Right renal pelvis (tissue), 4 donors: ENCODE data around the gene RAD51C. TPM values are rescaled to one million over a fixed set of nuclear protein-coding genes. Genes with fewer than 3 reads are reported as not detected.
"Not testable (repeated sequence)": the region's sequence is repeated elsewhere in the genome, so short reads cannot be mapped to it uniquely, and the experiment has no call there.

ENCODE experiments used
- DNase-seq, 4 donors: peaks; one replicate each; pipeline ENCODE4 v3.0.0-alpha.2; 2013; ENCODE audit warnings: low read depth in 4 of 4, low spot score in 3 of 4, missing footprints in 1 of 4
- polyA plus RNA-seq, 4 donors: library from polyadenylated mRNA; unstranded; fragments of 120-200 nt; gene quantifications; one replicate each; pipeline ENCODE4 v1.2.1, GENCODE V29; 2013; ENCODE audit not compliant: insufficient read length in 4 of 4

The RAD51C gene
- 10 to 100 TPM; 42.2 to 48.3 (median 46.6) TPM for polyA plus RNA-seq

DNA sequence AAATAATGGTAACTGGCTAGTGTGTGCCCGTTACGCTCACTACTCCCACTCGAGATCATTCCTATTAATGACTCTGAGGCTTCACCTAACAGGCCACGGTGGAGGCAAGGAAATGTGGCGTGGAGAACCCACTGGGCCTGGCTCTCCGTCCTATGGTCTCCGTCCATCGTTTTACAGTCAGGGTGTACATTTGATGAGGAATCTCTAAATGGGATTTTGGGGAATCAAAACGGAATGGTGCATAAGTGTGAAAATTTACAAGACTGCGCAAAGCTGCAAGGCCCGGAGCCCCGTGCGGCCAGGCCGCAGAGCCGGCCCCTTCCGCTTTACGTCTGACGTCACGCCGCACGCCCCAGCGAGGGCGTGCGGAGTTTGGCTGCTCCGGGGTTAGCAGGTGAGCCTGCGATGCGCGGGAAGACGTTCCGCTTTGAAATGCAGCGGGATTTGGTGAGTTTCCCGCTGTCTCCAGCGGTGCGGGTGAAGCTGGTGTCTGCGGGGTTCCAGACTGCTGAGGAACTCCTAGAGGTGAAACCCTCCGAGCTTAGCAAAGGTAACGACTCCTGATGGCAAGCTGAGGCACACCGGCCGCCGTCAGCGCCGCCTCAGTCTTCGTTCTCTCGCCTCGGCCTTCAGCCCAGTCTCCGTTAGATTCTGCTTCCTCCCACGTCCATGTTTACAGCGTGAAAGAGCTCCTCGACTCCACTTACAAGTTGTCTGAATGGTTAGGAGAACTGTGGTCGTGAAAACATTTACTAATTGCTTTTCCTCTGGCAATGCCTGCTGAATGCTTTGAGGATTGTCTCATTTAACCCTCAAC, at the start of gene RAD51C:
Gene RAD51C, plus strand, starts transcription at position 364 of the 817 bp plus-strand sequence. Its CDS starts 42 bp downstream, at position 406.
- DNase-seq = peak; percentile 67 to 79 (median 72)

DNA sequence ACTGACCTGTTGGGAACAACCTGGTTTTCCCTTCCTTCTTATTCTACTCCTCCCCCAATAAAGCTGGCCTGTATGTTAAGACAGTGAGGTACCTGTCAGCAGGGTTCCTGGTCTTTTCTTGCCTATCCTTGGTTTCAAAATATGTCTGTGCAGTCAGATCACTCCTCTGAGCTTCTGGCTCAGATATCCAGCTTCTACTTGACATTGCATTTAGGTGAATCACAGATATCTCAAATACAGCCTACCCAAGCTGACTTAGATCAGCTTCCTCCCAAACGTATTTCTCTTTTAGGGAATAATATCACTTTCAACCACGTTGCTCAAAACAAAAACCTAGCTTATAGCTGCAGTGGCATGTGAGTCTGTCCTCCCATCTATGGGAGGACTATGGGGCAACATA, 49.3 kb upstream of the RAD51C start:
- DNase-seq = no peak

DNA sequence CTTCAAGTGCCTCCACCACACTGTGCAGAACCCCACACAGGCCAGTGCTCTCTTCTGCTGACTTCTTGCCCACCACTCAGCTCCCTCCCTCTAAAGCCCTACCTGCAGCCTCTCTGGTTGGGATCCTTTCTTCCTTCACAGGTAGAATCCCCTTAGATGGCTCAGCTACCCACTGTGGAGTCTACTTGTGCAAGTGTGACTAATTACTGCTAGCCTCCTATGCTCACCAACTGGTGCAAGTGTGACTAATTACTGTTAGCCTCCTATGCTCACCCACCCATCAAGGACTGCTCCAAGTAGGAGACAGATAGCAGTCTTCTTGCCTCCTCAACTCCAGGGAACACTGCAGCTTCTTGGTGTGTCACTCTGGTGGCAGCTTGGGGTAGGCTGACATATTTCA, 44.2 kb upstream of the RAD51C start:
- no peak for DNase-seq

DNA sequence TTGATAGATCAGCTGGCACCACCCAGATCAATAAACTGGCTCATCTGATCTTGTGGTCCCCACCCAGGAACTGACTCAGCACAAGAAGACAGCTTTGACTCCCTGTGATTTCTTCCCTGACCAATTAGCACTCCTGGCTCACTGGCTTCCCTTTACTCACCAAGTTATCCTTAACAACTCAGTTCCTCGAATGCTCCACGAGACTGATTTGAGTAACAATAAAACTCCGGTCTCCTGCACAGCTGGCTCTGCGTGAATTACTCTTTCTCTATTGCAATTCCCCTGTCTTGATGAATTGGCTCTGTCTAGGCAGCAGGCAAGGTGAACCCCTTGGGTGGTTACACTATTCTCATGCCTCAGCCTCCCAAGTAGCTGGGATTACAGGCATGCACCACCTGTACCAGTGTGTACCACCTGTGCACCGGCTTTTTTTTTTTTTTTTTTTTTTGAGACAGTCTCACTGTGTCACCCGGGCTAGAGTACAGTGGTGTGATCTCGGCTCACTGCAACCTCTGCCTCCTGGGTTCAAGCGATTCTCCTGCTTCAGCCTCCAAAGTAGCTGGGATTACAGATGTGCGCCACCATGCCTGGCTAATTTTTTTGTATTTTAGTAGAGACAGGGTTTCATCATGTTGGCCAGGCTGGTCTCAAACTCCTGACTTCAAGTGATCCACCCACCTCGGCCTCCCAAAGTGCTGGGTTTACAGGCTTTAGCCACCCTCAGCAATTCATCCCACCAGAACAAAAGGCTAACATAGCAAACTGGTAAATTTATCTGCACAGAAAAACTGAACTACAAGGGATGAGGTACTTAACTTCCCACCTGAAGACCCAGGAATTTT, 34.2 kb upstream of the RAD51C start:
- DNase-seq = peak in 1 of 4 donors; percentile 12

DNA sequence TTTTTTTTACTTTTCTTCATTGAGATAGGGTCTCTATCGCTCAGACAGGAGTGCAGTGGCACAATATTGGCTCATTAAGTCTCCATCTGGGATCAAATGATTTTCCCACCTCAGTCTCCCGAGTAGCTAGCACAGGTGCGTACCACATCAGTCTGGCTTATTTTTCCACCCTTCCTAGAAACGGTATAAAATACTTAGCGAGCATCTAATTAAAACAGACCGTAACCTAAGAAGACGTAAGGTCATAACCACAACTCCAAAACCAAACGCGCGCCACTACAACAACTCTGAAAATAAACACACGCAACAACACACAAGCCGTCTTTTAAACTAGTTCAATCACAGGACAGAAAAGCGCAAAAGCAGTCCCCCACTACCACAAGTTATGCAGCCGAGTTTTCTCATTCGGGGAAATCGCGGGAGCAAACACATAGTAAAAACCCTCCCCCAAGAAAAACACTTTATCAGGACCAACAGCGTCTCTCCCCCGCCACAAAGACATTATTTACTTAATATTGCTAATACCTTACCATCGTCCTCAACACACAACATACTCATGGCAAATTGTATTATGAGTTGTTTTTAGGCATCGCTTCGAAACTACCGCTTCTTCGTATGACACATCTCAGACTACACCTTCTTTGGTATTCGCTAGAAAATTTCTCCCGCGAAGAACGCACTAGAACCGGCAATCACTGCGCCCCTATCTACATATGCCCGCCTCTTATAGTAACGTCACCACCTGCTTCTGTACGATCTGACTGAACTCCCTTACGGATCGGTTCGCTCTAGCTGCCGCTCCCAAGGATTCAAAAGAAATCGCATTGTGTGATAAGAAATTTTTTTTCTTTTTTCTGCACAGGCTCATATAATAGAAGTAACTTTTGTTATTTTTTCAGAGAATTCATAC, 33.3 kb upstream of the RAD51C start:
- peak; percentile 87 to 95 (median 90) for DNase-seq

DNA sequence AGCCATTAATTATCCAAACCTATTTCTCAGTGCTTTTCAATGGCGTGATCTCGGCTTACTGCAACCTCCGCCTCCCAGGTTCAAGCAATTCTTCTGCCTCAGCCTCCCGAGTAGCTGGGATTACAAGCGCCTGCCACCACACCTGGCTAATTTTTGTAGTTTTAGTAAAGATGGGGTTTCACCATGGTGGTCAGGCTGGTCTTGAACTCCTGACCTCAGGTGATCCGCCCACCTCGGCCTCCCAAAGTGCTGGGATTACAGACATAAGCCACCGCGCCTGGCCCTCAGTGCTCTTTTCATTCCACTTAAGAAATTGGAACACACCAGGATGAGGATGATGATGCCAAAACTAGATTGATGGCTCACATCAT, 32.7 kb upstream of the RAD51C start:
- DNase-seq = not testable (repeated sequence)

DNA sequence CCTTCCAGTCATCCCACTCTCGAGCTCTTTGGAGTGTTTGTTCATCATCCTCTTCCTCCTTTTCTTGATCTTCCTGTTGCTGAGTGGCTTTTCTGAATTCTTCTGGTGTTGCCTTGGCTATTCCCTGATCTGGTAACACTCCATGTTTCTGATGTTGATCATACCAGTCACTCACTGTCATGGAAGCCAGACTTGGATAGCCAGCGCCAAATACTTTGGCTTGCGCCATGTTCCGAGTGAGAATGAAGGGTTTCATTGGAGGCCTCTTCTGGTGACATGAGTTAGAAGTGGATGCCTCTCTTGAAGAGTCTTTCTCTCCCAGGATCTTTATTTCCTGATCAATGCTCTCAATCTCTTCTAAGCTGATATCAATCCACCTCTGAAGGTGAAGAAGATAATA, 31.8 kb upstream of the RAD51C start:
- DNase-seq = no peak

DNA sequence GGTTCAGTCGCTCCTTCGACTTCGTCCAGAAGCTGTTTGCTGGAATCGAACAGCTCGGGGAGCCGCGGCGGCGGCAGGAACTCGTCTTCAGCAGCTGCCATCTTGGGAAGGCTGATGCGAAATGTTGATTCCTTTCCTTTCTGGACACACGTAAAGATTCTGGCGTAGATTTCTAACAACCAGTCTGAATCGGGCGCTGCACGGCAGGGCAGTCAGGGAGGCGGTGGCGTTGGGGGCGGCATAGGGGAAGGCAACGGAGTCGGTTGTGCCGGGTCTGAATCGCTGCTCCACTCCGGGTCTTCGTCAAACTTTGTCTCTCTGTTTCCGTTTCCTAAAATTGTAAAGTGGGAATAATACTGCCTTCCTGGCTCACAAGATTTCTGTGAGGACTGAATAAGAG, 30.9 kb upstream of the RAD51C start:
- DNase-seq = no peak

DNA sequence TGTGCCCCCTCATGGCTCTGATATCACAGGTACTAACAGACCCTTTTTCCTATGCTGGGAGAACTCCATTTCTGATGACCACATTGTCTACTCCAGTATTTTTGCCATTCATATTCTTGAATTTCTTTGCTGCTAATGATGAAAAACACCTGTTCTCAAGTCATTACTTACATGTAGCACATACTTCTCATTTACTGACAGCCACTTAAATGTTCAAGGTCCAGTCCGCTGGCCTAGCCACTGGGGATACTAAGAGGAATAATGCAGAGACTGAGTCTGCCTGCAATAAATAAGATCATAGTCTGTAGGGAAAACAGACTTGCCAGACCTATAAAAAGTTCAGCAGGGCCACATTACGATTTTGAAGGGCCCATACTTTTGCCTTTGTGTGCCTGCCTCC, 28.1 kb upstream of the RAD51C start:
- DNase-seq = no peak

DNA sequence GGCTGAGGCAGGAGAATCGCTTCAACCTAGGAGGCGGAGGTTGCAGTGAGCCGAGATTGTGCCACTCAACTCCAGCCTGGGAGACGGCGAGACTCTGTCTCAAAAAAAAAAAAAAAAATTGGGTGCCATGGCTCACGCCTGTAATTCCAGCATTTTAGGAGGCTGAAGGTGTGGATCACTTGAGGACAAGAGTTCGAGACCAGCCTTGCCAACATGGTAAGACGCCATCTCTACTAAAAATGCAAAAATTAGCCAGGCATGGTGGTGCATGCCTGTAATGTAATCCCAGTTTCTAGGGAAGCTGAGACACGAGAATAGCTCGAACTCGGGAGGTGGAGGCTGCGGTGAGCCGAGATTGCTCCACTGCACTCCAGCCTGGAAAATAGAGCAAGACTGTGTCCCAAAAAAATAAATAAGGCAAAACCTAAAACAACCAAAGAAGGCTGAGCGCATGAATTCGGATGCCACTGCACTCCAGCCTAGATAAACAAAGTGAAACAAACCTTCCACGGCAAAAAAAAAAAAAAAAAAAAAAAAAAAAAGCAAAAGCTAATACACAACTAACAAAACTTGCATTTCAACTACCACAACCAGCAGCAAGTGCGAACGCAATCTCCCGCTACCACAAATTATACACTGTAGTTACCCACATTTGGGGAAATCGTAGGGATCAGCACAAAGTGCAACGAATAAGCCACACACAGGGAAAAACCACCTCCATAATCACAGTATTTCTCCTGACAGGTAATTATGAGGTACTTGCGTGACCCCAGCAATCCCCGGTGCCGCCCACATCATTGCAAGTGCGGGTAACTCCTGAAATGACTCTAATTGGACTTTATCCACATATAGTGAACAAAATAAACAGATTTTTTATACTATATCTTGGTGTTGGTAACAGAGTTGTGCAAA, 26.2 kb upstream of the RAD51C start:
- DNase-seq = no peak

DNA sequence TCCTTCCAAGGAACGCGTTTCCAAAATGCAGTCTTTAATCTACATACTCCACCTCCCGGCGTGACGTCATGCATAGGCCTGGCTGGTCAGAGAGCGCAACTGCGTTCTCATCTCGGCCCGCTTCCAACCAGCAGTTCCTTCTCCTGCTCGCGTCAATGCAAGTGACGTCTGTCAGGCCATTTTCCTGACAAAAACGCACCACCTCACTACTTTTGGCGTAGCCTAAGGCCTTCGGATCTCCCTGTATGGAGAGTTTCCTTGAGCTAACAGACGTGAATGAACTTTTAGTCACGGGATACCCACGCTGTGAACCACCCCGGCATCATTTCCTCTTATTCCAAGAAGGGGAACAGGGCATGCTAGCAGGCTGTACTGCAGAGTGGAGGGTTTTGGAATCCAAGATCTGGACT, 25.5 kb upstream of the RAD51C start:
- DNase-seq = peak in 3 of 4 donors; percentile 12 to 27 (median 22)

DNA sequence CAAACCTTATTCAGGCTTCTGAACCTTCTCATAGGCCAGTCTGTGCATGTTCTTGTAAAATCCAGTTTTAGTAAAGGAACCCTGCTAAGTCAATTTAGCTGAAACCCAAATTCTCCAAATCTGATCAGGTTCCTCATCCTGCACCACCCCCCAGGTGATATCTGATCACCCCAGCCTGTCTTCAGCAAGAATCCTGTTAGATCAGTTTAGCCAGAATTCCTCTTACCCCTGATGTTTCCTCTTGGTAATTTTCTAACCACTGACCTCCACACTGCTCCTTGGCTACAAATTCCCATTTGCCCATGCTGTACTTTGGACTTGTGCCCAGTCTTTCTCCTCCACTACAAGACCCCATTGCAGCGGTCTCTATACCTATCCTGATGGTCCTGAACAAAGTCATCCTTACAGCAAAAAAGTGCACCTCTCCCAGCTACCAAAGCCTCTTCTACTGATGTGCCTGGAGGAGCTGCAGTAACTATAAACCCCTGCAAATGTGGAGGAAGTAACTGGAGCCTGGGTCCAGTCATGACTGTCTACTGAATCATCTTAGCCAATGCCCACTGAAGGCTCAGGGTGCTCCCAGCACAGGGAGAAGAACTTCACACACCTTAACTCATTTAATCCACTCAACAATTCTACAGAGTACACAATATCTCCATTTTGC, 24.3 kb upstream of the RAD51C start:
- DNase-seq = no peak

DNA sequence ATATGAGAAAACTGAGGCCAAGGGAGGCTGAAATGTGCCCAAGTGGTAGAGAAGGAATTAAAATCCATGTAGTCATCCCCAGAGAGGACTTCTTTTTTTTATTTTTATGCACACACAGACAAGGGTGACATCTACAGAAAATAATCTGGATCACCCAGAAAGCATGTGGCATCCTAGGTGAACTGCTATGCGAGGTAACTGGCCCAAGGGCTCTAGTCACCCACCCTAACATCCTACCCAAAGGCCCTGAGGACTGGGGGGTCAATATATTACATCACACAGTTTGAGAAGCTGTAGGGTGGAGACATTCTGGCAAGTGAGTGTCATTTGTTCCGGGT, 23.8 kb upstream of the RAD51C start:
- no peak for DNase-seq

DNA sequence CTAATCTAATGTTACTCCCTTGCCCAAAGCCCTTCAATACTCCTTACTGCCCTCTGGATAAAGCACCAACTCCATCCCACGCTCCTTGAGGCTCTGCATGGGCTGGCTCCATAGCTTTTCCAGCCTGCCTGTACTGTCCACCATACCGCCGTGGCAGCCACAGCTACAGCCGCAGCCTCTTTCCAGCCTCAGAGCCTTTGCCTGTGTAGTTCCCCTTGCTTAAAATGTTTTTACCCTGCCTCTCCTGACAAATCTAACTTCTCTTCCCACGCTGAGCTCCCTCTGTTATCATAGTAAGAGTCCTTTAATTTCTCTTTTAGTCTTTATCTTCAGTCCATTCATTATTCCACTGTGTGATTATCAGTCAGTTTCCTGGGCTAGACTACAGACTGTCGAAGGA, 22.5 kb upstream of the RAD51C start:
- no peak for DNase-seq

DNA sequence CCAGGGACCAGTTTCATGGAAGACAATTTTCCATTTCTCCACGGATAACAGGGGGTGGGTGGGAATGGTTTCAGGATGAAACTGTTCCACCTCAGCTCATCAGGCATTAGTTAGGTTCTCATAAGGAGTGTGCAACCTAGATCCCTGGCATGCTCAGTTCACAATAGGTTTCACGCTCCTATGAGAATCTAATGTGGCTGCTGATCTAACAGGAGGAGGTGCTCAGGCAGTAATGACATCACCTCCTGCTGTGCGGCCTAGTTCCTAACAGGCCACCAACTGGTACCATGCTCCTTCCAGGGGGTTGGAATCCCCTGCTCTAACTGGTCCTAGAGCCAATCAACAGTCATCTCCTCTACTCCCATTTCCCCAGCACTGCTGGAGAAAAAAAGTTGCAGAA, 20.4 kb upstream of the RAD51C start:
- DNase-seq = no peak

DNA sequence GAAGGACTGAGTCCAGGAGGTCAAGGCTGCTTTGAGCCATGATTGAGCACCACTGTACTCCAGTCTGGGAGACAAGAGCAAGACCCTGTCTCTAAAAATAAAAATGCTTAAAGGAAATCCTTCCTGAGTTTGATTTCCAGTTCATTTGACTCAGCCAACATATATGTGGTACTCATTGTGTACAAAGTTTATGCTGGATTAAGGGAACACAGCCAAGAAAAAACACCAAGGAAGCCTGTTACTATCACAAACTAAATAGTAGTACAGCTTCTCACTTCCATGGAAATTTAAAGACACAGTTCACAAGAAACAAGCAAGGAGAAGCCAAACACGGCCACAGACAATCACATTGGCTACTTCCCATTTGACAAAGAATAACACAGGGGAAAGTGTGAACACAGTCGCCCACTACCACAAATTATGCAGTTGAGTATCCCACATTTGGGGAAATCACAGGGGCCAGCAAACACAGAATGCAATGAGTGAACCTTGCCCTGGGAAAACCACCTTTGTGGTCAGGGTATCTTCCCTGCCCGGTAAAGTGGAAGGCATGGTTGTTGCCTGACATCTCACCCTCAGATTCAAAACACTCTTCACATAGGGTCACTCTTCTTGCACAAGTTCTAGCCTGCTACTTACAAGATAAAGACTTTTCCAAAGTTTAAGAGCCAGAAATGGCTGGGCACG, 15.1 kb upstream of the RAD51C start:
- DNase-seq = no peak

DNA sequence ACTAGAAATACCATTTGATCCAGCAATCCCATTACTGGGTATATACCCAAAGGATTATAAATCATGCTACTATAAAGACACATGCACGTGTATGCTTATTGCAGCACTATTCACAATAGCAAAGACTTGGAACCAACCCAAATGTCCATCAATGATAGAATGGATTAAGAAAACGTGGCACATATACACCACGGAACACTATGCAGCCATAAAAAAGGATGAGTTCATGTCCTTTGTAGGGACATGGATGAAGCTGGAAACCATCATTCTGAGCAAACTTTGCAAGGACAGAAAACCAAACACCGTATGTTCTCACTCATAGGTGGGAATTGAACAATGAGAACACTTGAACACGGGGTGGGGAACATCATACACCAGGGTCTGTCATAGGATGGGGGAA, 14.1 kb upstream of the RAD51C start:
- not testable (repeated sequence) for DNase-seq

DNA sequence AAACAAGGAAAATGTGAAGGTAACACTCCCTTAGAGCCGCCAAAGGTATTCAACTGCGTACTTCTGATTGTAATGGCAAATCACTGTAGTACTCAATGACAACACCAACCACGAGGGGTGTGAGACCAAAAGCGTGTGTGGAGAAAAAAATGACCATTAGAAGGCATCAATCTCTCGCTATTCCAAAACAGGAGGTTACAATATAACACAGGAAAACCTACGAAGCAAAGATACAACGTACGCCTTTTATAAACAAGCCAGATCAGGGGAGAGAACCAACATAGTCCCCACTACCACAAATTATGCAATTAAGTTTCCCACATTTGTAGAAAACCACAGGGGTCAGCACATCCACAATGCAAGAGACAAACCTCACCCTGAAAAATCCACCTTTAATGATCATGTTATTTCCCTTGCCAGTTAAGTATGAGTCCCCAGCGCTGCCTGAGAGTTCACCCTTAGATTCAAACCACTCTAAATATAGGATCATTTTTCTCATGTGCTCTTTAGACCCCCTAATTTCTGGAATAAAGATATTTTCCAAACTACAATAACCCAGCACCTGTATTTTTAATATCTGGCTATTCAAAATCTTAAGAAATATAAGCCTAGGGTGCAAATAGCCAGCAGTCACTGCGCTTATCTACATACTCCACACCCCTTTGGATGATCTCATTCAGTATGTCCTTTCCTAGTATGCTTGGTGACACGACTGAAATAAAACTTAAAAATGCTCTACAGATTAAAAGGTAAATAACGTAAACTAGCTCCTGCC, 13.0 kb upstream of the RAD51C start:
- no peak for DNase-seq
